GM12892 (cell line): ENCODE data around the gene ARHGEF26.

Experiments
- POLR2A ChIP-seq: IDR thresholded peaks from 2 replicates; pipeline ENCODE4 v1.6.1; 2011; ENCODE audit warnings: low read depth, low read length, control low read depth
- POLR2AphosphoS5 ChIP-seq: IDR thresholded peaks from 2 replicates; pipeline ENCODE4 v1.6.1; 2011; ENCODE audit warnings: low read depth, low read length, control low read depth
- TAF1 ChIP-seq: IDR thresholded peaks from 2 replicates; pipeline ENCODE4 v1.6.1; 2011; ENCODE audit warnings: low read depth, mild to moderate bottlenecking, control low read depth, low read length, borderline replicate concordance

- no peak for TF ChIP-seq POLR2A
- no peak for TF ChIP-seq POLR2AphosphoS5
- no peak for TF ChIP-seq TAF1
Observed at GRCh38 chr3:154193000-154193615, 71.9 kb downstream of the ARHGEF26 start.
